ENCODE measurements around the gene ABCB4. TPM values are rescaled to one million over a fixed set of nuclear protein-coding genes. Genes with fewer than 3 reads are reported as not detected.

The ABCB4 gene
- total RNA-seq = under 1 TPM; 0.38 to 0.84 (median 0.61) TPM

- no peak for TF ChIP-seq CTCF (IDR thresholded peaks at IDR 0.05)
- ATAC-seq (ENCODE audit: low FRiP score) (peak; percentile 42), DNase-seq (ENCODE audit: low spot score) (no peak)
These were observed at the start of gene ABCB4 for GRCh38 chr7:87475359-87476178. TSS of gene ABCB4 (minus strand) at chr7:87475680. CDS start at chr7:87475465, 215 bp downstream.

- DNase-seq (ENCODE audit: low spot score) (no peak), ATAC-seq (ENCODE audit: low FRiP score) (no peak)
- no peak for TF ChIP-seq CTCF (IDR thresholded peaks at IDR 0.05)
These were observed 43.3 kb upstream of the ABCB4 start for GRCh38 chr7:87518735-87519134.

GRCh38 chr7:87517891-87518290 lies 42.4 kb upstream of the ABCB4 start:
- DNase-seq (ENCODE audit: low spot score) (no peak), ATAC-seq (ENCODE audit: low FRiP score) (no peak)
- no peak for TF ChIP-seq CTCF (IDR thresholded peaks at IDR 0.05)

- no peak for ATAC-seq (ENCODE audit: low FRiP score)
These were observed 41.8 kb upstream of the ABCB4 start for GRCh38 chr7:87517136-87517815.

DNA sequence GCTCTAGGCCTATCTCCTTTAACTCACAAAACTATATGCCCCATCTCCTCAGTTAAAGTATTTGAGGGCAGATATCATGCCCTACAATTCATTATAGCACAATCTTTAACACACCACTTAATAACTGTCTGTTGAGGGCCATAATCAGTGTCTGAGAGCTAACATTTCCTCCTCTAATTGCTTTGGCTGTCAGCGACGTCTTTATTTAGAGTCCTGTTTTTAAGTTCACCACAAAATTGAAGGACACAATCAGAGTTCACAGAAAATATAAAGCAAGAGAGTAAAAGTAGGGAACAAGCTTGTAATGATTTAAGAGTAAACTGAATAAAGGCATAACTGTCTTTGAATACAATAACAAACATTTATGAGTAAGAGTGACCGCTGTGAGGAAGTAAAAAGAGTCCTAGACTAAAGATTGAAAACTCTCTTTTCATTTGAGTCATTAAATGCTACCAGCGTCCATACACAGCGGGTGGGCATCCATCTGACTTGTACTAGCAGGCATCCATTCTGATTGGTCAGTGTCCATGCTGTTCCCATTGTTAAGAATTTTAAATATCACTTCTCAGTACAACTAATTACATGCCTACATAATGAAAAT lies 38.4 kb upstream of the ABCB4 start:
- no peak for TF ChIP-seq CTCF (IDR thresholded peaks at IDR 0.05)
- ATAC-seq (ENCODE audit: low FRiP score) (no peak), DNase-seq (ENCODE audit: low spot score) (no peak)

More at GRCh38 chr7:87517136-87517815, 41.8 kb upstream of the ABCB4 start:
- DNase-seq (ENCODE audit: low spot score) = no peak
- TF ChIP-seq CTCF (IDR thresholded peaks at IDR 0.05) = no peak

DNA sequence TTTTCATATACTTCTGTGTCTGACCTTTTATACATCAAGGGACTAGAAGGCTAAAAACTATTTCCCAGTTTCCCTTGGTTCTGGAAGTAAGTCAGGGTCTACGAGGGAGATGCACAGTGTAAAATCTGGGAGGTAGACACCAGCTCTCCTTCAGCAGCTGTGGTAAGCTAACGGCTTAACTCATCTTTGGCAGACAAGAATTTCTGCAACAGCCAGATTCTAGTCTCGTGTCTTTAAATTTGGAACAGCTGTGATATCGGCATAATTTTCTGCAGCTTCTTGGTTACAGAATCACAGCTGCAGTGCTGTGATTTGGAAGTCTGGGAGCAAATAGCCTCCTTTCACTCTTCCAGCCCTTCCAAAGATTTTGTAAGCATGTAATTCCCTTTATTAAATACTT lies 37.4 kb upstream of the ABCB4 start:
- no peak for TF ChIP-seq CTCF (IDR thresholded peaks at IDR 0.05)
- DNase-seq (ENCODE audit: low spot score) (no peak), ATAC-seq (ENCODE audit: low FRiP score) (no peak)
